ENCODE measurements around the gene HUS1. TPM values are rescaled to one million over a fixed set of nuclear protein-coding genes. Genes with fewer than 3 reads are reported as not detected.
"Not testable (repeated sequence)": the region's sequence is repeated elsewhere in the genome, so short reads cannot be mapped to it uniquely, and the experiment has no call there.

The HUS1 gene
- total RNA-seq, 2 donors from 2014 or later, result 60.4 to 61.7 TPM

DNA sequence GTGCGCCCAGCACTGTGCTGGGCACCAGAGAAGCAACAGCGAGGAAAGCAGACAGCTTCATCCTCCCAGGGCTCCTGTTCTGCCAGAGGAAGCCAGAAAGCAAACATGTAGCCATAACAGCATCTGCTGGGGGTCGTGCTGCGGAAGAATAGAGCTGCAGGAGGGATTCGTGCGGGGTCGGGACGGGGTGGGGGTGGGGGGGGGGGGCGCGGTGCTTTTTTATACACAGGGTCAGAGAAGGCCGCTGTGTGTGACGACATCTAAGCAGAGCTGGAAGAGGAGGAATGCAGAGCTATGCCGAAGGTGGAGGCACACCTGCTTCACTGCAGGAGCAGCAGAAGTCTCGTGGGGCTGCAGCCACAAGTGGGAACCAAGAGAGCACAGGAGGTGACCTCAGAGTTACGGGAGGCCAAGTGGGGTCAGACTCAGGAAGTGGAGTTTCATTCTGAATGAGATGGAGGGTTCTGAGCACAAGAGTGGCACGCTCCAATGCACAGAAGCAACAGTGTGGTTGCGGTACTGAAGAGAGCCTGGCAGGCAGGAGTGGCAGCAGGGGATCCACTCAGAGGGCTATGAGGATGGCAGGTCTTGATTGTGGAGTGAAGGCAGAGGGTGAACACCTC, 42.2 kb downstream of the HUS1 start:
- ATAC-seq, result peak; percentile 56 to 87
- H3K36me3 Mint-ChIP-seq, result no peaks in the 10 kb centered on the region
- H3K4me1 Mint-ChIP-seq (ENCODE audit: low read depth in 2 of 2), result peaks cover 4 to 7% of the 10 kb centered on the region in 2 donors
- no peak for DNase-seq (ENCODE audit: low spot score)
- no peaks in the 10 kb centered on the region for H3K9me3 Mint-ChIP-seq
- peak overlapping the region; percentile 67 for H3K4me3 Mint-ChIP-seq
- peak overlapping the region in 1 of 2 donors; percentile 53 for H3K27ac Mint-ChIP-seq
- H3K27me3 Mint-ChIP-seq, result no peaks in the 10 kb centered on the region

DNA sequence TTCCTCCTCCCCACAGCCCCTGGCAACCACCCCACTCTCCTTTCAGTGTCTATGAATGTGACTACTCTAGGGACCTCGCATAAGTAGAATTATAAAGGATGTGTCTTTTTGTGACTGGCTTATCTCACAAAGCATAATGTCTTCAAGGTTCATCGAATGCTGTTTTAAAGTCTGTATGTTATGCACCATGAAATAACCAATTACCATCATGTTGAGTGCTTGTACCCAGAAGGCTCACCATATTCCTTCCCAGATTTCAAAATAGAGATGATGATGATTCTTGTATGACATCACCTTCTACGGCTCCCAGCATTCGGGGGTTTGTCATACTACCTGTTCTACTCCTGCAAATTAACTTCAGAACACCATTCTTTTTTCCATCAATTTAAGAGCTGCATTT, 43.1 kb downstream of the HUS1 start:
- Mint-ChIP-seq H3K36me3 (no peaks in the 10 kb centered on the region), H3K4me1 (ENCODE audit: low read depth in 2 of 2) (peaks cover 4 to 7% of the 10 kb centered on the region in 2 donors), H3K9me3 (no peaks in the 10 kb centered on the region), H3K27me3 (no peaks in the 10 kb centered on the region), H3K4me3 (no peak overlapping the region), H3K27ac (no peak overlapping the region)
- ATAC-seq, result no peak
- no peak for DNase-seq (ENCODE audit: low spot score)

DNA sequence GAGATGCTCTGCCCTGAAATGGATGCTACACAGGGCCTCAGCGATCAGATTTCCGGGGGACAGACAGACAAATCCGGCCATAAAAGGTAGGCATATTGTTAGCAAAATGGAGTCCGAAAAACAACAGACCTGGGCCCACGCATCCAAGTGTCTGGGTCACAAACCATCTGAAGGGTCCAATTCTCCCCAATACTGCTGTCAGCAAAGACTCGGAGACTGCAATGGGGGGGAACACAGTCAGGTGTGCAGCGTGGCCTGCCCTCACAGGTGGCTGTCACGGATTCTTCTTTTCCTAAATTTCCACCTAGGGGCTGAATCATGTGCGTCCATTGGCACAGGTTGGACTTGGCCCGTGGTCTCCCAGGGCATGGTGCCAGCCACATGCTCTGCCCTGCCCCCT, 44.1 kb downstream of the HUS1 start:
- DNase-seq (ENCODE audit: low spot score), result no peak
- H3K27me3 Mint-ChIP-seq, result no peaks in the 10 kb centered on the region
- H3K9me3 Mint-ChIP-seq, result no peaks in the 10 kb centered on the region
- no peak overlapping the region for H3K27ac Mint-ChIP-seq
- H3K4me3 Mint-ChIP-seq, result no peak overlapping the region
- H3K4me1 Mint-ChIP-seq (ENCODE audit: low read depth in 2 of 2), result peaks cover 4 to 7% of the 10 kb centered on the region in 2 donors
- H3K36me3 Mint-ChIP-seq, result no peaks in the 10 kb centered on the region
- no peak for ATAC-seq

DNA sequence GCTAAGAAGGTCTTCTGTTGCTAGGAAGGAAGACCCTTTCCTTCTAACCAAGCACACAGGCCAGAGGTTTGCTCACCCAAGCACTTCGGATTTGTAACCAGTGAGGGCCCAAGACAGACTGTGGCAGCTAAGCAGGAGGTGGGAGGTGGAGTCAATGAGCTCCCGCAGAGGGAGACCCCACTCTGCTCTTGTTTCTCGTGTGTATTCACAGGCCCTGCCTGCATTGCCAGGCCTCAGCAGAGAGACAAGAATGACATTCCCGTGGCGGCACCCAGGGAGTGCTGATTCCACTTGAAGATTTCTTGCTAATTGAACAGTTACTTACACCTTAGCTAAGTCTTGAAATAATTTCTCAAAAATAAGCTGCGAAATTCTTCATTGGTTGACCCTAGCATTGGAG, 44.6 kb downstream of the HUS1 start:
- Mint-ChIP-seq H3K27me3 (no peaks in the 10 kb centered on the region), H3K9me3 (no peaks in the 10 kb centered on the region), H3K27ac (no peak overlapping the region), H3K4me1 (ENCODE audit: low read depth in 2 of 2) (peaks cover 4 to 7% of the 10 kb centered on the region in 2 donors), H3K4me3 (no peak overlapping the region), H3K36me3 (no peaks in the 10 kb centered on the region)
- ATAC-seq, result no peak
- no peak for DNase-seq (ENCODE audit: low spot score)

DNA sequence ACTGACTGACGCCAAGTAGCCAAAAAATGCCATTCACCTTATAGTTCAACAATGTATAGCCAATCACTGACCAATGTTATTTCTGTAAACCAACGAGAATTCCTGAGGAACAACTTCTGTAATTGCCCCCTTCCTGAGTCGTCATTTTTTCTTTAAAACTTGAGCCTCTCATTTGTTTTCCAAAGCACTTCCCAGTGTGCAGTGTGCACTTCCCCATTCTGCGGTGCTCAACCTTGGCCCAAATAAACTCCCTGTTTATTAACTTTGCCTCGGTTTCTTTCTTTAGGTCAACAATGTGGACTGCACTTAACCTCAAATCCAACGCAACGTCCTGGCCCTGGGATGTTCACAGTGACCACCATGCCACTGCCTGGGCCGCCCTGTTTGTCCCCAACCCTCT, 46.2 kb downstream of the HUS1 start:
- Mint-ChIP-seq H3K27me3 (no peaks in the 10 kb centered on the region), H3K36me3 (no peaks in the 10 kb centered on the region), H3K27ac (no peak overlapping the region), H3K9me3 (no peaks in the 10 kb centered on the region), H3K4me1 (ENCODE audit: low read depth in 2 of 2) (peaks cover 4 to 7% of the 10 kb centered on the region in 2 donors), H3K4me3 (no peak overlapping the region)
- no peak for ATAC-seq
- no peak for DNase-seq (ENCODE audit: low spot score)

- H3K36me3 Mint-ChIP-seq, result no peaks in the 10 kb centered on the region
- H3K27ac Mint-ChIP-seq, result no peak overlapping the region
- no peaks in the 10 kb centered on the region for H3K27me3 Mint-ChIP-seq
- ATAC-seq (peak in 1 of 2 donors; percentile 18), DNase-seq (ENCODE audit: low spot score) (no peak)
- no peak overlapping the region for H3K4me3 Mint-ChIP-seq
- H3K4me1 Mint-ChIP-seq (ENCODE audit: low read depth in 2 of 2), result peaks cover 4 to 5% of the 10 kb centered on the region in 2 donors
- H3K9me3 Mint-ChIP-seq, result no peaks in the 10 kb centered on the region
Measured at GRCh38 chr7:47932466-47933037, 46.9 kb downstream of the HUS1 start.

DNA sequence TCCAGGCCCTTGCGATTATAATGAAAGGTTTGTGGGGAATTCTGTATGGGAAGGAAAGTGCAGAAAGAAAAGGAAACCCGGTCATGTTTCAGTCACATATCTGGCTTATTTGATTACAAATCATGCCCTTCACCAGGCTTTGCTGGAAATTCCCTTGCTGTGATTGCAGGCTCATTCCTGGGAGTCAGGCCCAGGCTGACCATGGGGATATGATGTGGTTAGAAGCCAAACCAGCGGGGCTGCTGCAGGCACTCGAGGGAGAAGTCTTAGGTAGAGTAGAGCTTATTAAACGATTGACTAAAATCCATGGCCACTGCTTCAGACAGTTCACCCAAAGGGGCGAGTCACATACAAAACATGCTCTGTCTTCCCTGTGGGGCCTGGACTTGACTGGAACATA, 47.4 kb downstream of the HUS1 start:
- no peaks in the 10 kb centered on the region for H3K27me3 Mint-ChIP-seq
- no peak overlapping the region for H3K27ac Mint-ChIP-seq
- no peak for DNase-seq (ENCODE audit: low spot score)
- H3K9me3 Mint-ChIP-seq, result no peaks in the 10 kb centered on the region
- no peaks in the 10 kb centered on the region for H3K4me1 Mint-ChIP-seq (ENCODE audit: low read depth in 2 of 2)
- H3K36me3 Mint-ChIP-seq, result no peaks in the 10 kb centered on the region
- ATAC-seq, result no peak
- no peak overlapping the region for H3K4me3 Mint-ChIP-seq

GRCh38 chr7:47931005-47932004, 48.1 kb downstream of the HUS1 start:
- no peaks in the 10 kb centered on the region for H3K9me3 Mint-ChIP-seq
- H3K4me1 Mint-ChIP-seq (ENCODE audit: low read depth in 2 of 2), result no peaks in the 10 kb centered on the region
- no peak overlapping the region for H3K4me3 Mint-ChIP-seq
- DNase-seq (ENCODE audit: low spot score), result no peak
- no peak for ATAC-seq
- H3K27ac Mint-ChIP-seq, result no peak overlapping the region
- no peaks in the 10 kb centered on the region for H3K27me3 Mint-ChIP-seq
- no peaks in the 10 kb centered on the region for H3K36me3 Mint-ChIP-seq

DNA sequence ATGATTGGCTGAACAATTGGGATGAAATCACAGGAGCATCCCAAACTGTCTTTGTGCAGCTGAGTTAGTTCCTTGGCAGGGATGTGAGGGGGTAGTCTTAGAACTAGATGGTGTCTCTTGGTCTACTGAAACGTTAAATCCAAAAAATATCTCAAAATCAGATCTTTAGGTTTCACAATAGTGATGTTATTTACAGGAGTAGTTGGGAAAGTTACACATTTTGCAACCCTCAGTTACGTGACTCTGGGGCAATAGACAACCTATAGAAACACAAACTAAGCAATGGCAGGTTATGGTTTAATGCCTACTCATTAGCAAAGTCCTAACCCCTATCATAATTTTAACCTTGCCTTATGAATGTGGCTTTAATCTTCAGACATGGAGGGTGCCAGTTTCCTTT, 55.1 kb downstream of the HUS1 start:
- ATAC-seq, result no peak
- no peaks in the 10 kb centered on the region for H3K9me3 Mint-ChIP-seq
- H3K4me1 Mint-ChIP-seq (ENCODE audit: low read depth in 2 of 2), result no peaks in the 10 kb centered on the region
- no peaks in the 10 kb centered on the region for H3K36me3 Mint-ChIP-seq
- DNase-seq (ENCODE audit: low spot score), result no peak
- H3K27me3 Mint-ChIP-seq, result no peaks in the 10 kb centered on the region
- H3K4me3 Mint-ChIP-seq, result no peak overlapping the region
- H3K27ac Mint-ChIP-seq, result no peak overlapping the region

GRCh38 chr7:47923081-47923875, 56.1 kb downstream of the HUS1 start:
- H3K4me1 Mint-ChIP-seq (ENCODE audit: low read depth in 2 of 2); ATAC-seq; H3K4me3 Mint-ChIP-seq; H3K36me3 Mint-ChIP-seq; H3K27me3 Mint-ChIP-seq; H3K27ac Mint-ChIP-seq; DNase-seq (ENCODE audit: low spot score); H3K9me3 Mint-ChIP-seq: not testable (repeated sequence)

GRCh38 chr7:47916514-47916913, 62.9 kb downstream of the HUS1 start:
- H3K4me1 Mint-ChIP-seq (ENCODE audit: low read depth in 2 of 2), result not testable (repeated sequence)

DNA sequence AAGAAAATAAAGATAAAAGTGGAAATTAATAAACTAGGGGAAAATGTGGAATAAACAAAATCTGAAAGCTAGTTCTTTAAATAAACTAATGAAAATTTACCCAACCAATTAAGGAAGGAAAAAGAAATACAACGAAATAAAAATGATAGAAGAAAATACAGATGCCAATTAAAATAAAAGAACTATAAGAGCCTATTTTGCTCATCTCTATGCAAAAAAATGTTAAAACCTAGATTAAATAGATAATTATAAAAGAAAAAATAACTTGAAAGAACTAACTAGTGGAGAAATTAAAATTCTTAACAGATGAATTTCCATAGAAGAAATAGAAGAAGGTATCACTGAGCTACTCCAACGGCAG, 63.8 kb downstream of the HUS1 start:
- ATAC-seq (no peak), DNase-seq (ENCODE audit: low spot score) (no peak)
- H3K4me3 Mint-ChIP-seq, result no peak overlapping the region
- no peaks in the 10 kb centered on the region for H3K9me3 Mint-ChIP-seq
- no peaks in the 10 kb centered on the region for H3K36me3 Mint-ChIP-seq
- no peak overlapping the region for H3K27ac Mint-ChIP-seq
- H3K27me3 Mint-ChIP-seq, result peaks cover 17 to 43% of the 10 kb centered on the region in 2 donors
- H3K4me1 Mint-ChIP-seq (ENCODE audit: low read depth in 2 of 2), result no peaks in the 10 kb centered on the region

More at GRCh38 chr7:47916514-47916913, 62.9 kb downstream of the HUS1 start:
- not testable (repeated sequence) for DNase-seq (ENCODE audit: low spot score); H3K27ac Mint-ChIP-seq; H3K36me3 Mint-ChIP-seq; H3K9me3 Mint-ChIP-seq; H3K4me3 Mint-ChIP-seq; ATAC-seq
- H3K27me3 Mint-ChIP-seq, result peaks cover 17 to 42% of the 10 kb centered on the region in 2 donors

GRCh38 chr7:47914717-47915615, 64.4 kb downstream of the HUS1 start:
- ATAC-seq (no peak), DNase-seq (ENCODE audit: low spot score) (no peak)
- Mint-ChIP-seq H3K4me3 (no peak overlapping the region), H3K4me1 (ENCODE audit: low read depth in 2 of 2) (no peaks in the 10 kb centered on the region), H3K27ac (no peak overlapping the region), H3K36me3 (no peaks in the 10 kb centered on the region), H3K9me3 (no peaks in the 10 kb centered on the region), H3K27me3 (peaks cover 17 to 43% of the 10 kb centered on the region in 2 donors)
